IPS DF 4.7 (cell line): Measurements from ENCODE around the gene ADSS1.
"Not testable (repeated sequence)": the region's sequence is repeated elsewhere in the genome, so short reads cannot be mapped to it uniquely, and the experiment has no call there.

Experiments
- DNase-seq: peaks from one replicate; pipeline ENCODE4 v3.0.0-alpha.2; 2013; ENCODE audit warnings: low spot score; ENCODE audit errors: extremely low read depth

Gene ADSS1

GRCh38 chr14:104715871-104716270 is 8.2 kb upstream of the ADSS1 start:
- no peak for DNase-seq

GRCh38 chr14:104717137-104717536 is 6.9 kb upstream of the ADSS1 start:
- no peak for DNase-seq

GRCh38 chr14:104717646-104718045 is 6.4 kb upstream of the ADSS1 start:
- no peak for DNase-seq

GRCh38 chr14:104718147-104718546 is 5.9 kb upstream of the ADSS1 start:
- DNase-seq, result no peak

DNA sequence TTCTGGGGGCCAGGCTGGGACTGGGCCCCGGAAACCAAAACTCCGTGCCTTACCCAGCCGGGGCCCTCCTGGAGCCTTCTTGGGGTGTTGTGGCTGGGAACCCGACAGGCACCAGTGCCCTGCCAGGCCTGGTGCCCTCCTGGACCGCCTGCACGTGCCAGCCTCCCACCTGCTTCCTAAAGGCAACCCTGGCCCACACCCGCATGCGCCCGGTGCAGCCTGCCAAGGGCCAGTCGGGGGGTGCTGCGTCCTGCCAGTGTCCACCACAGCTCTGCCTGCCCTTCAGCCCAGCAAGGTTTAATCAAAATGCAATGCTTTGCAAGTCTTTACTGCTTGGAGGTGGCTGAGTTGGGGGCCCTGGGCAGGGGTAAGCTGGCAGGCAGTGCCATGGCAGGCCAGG is 5.2 kb upstream of the ADSS1 start:
- DNase-seq, result no peak

GRCh38 chr14:104719343-104719742 is 4.7 kb upstream of the ADSS1 start:
- no peak for DNase-seq

GRCh38 chr14:104721505-104722431 is 2.3 kb upstream of the ADSS1 start:
- no peak for DNase-seq

DNA sequence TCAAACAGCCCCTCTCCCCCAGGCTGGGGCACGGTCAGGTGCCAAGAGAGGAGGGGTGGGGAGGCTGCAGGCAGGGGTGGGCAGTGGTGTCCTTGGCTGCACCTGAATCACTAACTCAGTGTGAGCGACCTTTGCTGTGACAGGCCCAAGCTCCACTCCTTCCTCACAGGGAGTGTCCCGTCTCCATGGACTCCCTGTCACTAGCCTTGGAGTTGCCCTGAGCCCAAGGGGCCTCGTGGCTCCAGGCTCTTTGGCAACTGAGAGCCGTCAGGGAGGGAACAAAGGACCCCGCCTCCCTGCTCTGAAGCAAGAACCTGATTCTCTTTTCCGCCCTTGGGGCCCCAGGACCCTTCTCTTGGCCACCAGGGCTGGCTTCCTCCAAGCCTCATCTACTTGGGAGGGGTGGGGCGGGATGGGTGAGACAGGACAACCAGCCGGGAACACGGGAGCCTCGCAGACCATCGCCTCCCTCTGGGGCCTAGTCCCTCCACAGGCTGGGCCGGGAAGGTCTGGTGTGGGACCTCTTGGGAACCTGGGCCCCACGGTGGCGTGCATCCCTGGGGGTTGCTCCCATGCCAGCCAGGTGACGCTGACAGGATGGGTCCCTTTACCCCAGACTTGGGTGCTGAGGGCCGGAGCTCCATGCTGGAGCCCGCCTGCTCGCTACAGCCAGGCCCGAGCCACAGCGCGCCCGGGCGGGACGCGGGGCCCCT is 935 bp upstream of the ADSS1 start:
- DNase-seq, result no peak

DNA sequence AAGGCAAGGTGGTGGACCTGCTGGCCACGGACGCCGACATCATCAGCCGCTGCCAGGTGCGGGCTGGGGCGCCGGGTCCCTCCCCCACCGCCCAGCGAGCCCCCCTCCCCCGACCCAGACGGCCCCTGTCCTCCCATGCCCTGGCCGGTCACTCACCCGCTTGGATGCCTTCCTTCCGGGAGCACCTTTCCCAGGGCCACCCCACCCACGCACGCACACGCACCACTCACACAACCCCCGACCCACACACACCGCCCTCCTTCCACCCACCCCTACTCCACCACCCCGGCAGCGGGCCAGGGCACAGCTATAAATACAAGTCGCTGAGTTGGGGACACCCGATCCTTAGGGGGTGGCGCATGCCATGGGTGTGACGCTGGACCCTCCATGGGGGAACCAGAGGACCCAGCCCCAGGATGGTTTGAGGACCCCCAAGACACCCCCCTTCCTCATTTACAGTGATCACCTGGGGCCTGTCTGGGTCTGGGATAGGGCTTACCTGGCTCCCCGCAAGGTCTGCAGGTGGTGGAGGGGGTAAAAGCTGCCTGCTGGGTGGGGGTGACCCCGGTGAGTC is 465 bp downstream of the ADSS1 start:
- DNase-seq, result no peak

GRCh38 chr14:104724981-104725771 is 1.1 kb downstream of the ADSS1 start:
- peak; percentile 38 for DNase-seq

GRCh38 chr14:104725772-104726548 is 1.9 kb downstream of the ADSS1 start:
- DNase-seq, result no peak

DNA sequence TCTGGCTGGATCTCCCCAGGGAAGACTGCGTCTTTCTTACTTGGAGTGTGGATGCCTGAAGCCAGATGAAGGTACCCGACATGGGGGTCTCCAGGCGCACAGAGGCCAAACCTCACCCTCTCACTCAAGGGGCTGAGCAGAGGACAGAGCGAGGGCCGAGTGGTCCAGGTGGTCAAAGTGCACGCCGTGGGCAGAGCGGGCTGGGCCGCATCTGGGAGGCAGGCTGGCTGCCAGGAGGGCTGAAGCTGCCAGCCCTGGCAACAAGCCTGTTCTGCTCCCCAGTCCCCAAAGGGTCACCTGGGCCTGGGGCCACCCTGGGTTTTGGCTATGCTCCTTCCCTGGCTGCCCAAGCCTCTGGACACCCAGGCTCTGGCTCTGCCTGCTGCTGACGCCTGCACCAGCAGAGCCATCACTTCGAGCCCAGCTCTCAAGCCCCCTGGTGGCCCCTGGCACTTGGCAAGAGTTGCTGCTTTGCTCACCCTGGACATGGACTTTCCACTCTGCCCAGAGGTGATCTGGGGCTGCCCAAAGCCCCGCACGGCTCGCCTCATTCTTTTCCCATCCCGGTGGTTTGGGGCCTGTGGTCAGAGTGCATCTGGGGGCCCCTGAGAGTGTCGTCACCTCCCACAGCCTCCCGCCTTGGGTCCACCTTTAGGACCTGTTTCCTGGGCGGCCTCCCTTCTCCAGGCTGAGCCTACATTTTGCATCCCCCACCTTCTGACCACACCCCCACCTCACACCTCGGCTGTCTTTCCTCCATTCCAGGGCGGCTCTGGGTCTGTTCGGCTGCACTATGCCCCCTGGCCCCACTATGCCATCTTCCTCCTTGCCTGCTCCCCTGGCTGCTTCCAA is 2.8 kb downstream of the ADSS1 start:
- DNase-seq, result no peak

- DNase-seq, result no peak
These were observed 4.6 kb downstream of the ADSS1 start for GRCh38 chr14:104728631-104729030.

- DNase-seq, result not testable (repeated sequence)
These were observed 5.3 kb downstream of the ADSS1 start for GRCh38 chr14:104729176-104729834.

GRCh38 chr14:104729835-104730181 is 5.8 kb downstream of the ADSS1 start:
- no peak for DNase-seq

DNA sequence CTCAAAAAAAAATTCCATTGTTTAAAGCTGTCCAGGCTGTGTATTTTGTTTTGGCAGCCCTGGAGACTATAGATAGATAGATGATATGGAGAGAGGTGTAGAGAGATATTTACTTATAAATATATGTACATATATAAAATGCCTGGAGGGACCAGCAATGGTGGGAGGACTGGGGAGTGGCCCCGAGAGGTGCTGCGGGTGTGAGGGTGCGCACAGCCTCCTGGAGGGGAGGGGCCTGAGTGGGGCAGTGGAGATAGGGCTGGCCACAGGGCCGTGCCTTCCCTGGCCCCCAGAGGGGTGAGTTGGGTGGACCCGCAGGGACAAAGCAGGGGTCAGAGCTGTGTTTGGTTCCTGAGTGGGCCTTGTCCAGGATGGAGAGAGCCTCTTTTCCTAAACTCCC is 6.5 kb downstream of the ADSS1 start:
- DNase-seq, result no peak

- DNase-seq, result no peak
These were observed 7.6 kb downstream of the ADSS1 start for GRCh38 chr14:104731320-104732294.

DNA sequence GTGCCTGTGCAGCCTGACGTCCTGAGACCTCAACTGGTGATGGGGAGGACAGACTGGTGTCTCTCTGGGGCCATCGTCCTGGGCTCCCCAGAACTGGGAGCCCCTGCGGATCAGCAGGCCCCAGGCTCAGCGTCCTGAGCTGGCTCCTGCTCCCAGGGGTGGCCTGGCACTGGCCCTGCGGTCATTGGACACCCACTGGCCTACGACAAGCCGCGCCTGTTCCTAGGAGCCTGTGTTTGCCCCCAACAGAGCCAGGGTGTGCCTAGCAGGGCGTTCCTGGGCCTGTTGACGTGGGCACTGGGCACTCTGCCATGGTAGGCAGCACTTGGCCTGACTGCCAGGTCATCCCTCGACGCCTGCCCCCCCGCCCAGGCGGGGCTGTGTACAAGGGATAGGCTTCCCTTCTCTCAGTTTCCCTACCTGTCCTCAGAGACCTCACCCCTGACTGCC is 8.4 kb downstream of the ADSS1 start:
- no peak for DNase-seq
